CD4-positive, CD25-positive, alpha-beta regulatory T cell (primary cell): ENCODE data around the gene ZNF423. TPM values are rescaled to one million over a fixed set of nuclear protein-coding genes. Genes with fewer than 3 reads are reported as not detected.

Source experiments
- ATAC-seq, 2 donors: fragments of 150-1000 bp; cut with Tn5 transposase; one replicate each; pipeline ENCODE4 v1.10.0; 2021; ENCODE audit warnings: low read depth in 2 of 2, moderate number of reproducible peaks in 2 of 2, moderate library complexity in 1 of 2
- DNase-seq, 3 donors: peaks; one replicate each; pipeline versions ENCODE4 v3.0.0 to v3.0.0-alpha.2; 2012 to 2022; ENCODE audit warnings: mixed read lengths in 1 of 3
- H3K27ac ChIP-seq: one replicate; pipeline ENCODE4 v1.7.0; 2013; ENCODE audit warnings: mild to moderate bottlenecking, low read length; ENCODE audit not compliant: insufficient read depth, poor library complexity, severe bottlenecking
- H3K27me3 ChIP-seq: one replicate; pipeline ENCODE4 v1.7.0; 2013; ENCODE audit warnings: low read length; ENCODE audit not compliant: control insufficient read depth, insufficient read depth
- H3K36me3 ChIP-seq: one replicate; pipeline ENCODE4 v1.7.0; 2013; ENCODE audit warnings: mild to moderate bottlenecking, low read length, moderate library complexity; ENCODE audit not compliant: control insufficient read depth, insufficient read depth
- H3K4me1 ChIP-seq: 2 replicates; pipeline ENCODE4 v1.7.0; 2013; ENCODE audit warnings: mild to moderate bottlenecking, low read length; ENCODE audit not compliant: insufficient read depth, control insufficient read depth, poor library complexity, severe bottlenecking
- H3K4me3 ChIP-seq: one replicate; pipeline ENCODE4 v1.7.0; 2013; ENCODE audit warnings: low read depth, mild to moderate bottlenecking, low read length, moderate library complexity
- H3K9me3 ChIP-seq, 2 experiments: 1 replicate in 1 of 2; 2 replicates in 1 of 2; pipeline ENCODE4 v1.7.0; 2013; ENCODE audit warnings: low read length in 2 of 2, mild to moderate bottlenecking in 1 of 2, moderate library complexity in 1 of 2; ENCODE audit not compliant: control insufficient read depth in 2 of 2
- H3K27ac Mint-ChIP-seq, 3 donors: one replicate each; pipeline ENCODE4 v1.8.0; 2020 to 2022; ENCODE audit warnings: mild to moderate bottlenecking in 3 of 3, mixed read lengths in 3 of 3, moderate library complexity in 2 of 3
- H3K27me3 Mint-ChIP-seq: one replicate; pipeline ENCODE4 v1.8.0; 2022; ENCODE audit warnings: mild to moderate bottlenecking, mixed read lengths
- H3K36me3 Mint-ChIP-seq: one replicate; pipeline ENCODE4 v1.8.0; 2020; ENCODE audit warnings: mixed read lengths
- H3K4me1 Mint-ChIP-seq, 4 donors: one replicate each; pipeline ENCODE4 v1.8.0; 2020 to 2022; ENCODE audit warnings: mixed read lengths in 4 of 4, mild to moderate bottlenecking in 1 of 4
- H3K4me3 Mint-ChIP-seq, 4 donors: one replicate each; pipeline ENCODE4 v1.8.0; 2020 to 2022; ENCODE audit warnings: mild to moderate bottlenecking in 4 of 4, mixed read lengths in 4 of 4, moderate library complexity in 3 of 4
- H3K9me3 Mint-ChIP-seq, 7 donors: one replicate each; pipeline ENCODE4 v1.8.0; 2020 to 2022; ENCODE audit warnings: mixed read lengths in 7 of 7, mild to moderate bottlenecking in 3 of 7, moderate library complexity in 2 of 7
- polyA plus RNA-seq, 4 donors: library from polyadenylated mRNA; unstranded; fragments of 300-500 nt; fragmentation: Illumina TruSeq; gene quantifications; one replicate each; pipeline ENCODE4 v1.2.3, GENCODE V29; 2021
- total RNA-seq: library from RNA; stranded (reverse); gene quantifications from one replicate; pipeline ENCODE4 v1.2.3, GENCODE V29; 2022

ZNF423 gene
- total and polyA plus RNA-seq, 5 donors from 2014 or later: 0.05 TPM; not detected in 4

DNA sequence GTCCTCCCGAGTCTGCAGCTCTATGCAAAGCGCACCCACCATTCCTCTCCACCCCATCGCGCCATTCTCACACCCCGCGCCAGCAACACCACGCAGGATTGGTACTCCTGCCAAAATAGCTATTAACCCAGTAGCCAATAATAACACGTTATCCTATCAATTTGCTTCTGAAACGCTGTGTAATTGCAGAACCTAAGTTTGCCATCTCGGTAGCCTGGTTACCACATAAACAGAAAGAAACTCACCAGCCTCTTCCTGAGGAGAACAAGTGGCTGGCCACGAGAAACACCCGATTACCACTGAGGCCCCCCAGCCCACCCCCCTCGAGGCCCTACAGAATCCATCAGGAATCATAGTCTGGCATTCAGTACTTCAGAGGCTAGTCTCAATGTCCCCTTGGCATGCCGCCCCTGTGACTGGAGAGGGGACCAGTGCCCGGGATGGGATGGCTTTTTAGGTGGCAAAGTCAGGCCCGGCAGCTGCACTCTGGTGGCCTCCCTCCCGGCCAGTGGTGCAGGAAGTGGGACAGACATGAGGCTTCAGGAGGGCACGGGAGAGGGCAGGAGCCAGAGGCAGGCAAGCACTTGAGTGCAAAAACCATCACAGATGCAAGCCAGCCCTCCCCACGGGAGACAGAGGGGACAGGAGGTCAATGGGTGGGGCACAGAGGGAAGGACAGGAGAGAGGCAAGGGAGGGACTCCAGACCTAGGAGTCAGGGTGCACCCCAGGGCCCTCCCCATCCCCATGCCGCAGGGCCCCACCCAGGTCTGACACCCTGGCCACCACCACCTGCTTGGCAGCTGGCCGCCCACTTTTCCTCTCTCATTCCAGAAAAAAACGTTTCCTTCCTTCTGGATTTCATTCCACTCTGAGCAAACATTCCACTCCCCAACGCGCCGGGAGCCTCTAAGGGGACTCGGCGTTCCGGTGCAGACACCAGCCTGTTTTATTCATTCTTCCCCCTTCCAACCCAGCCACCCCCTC, 192.5 kb downstream of the ZNF423 start:
- no peaks in the 10 kb centered on the region for H3K36me3 Mint-ChIP-seq
- Histone ChIP-seq H3K27me3 (no peaks in the 10 kb centered on the region), H3K36me3 (no peaks in the 10 kb centered on the region), H3K9me3 (no peaks in the 10 kb centered on the region), H3K27ac (no peak overlapping the region), H3K4me3 (no peak overlapping the region), H3K4me1 (no peaks in the 10 kb centered on the region)
- H3K9me3 Mint-ChIP-seq: no peaks in the 10 kb centered on the region
- ATAC-seq (no peak), DNase-seq (no peak)
- no peak overlapping the region for H3K27ac Mint-ChIP-seq
- no peak overlapping the region for H3K4me3 Mint-ChIP-seq
- peaks cover 0 to 5% (median 0%) of the 10 kb centered on the region in 4 donors for H3K4me1 Mint-ChIP-seq
- H3K27me3 Mint-ChIP-seq: peaks cover 5% of the 10 kb centered on the region

DNA sequence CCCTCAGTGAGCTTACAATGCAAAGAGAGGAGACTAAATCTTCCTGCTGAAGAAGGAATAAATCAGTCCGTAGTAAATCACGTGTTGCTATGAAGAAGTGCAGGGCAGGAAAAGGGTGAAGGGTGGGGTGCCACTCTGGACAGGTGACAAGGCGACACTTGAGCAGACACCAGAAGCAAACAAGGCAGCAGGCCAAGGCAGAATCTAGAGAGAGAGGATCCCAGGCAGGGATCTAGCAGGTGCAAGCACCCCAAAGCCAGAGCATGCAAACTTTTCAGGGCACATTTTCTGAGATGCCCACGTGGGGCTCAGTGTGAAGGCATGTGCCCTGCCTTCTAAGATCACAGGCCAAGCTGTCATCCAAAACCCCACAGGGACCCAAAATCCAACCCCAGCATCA, 193.3 kb downstream of the ZNF423 start:
- no peak for DNase-seq
- Histone ChIP-seq H3K27me3 (no peaks in the 10 kb centered on the region), H3K27ac (no peak overlapping the region), H3K9me3 (no peaks in the 10 kb centered on the region), H3K36me3 (no peaks in the 10 kb centered on the region), H3K4me3 (no peak overlapping the region), H3K4me1 (no peaks in the 10 kb centered on the region)
- Mint-ChIP-seq H3K4me1 (peaks cover 0 to 5% (median 0%) of the 10 kb centered on the region in 4 donors), H3K27ac (no peak overlapping the region), H3K9me3 (peaks cover 0 to 2% (median 0%) of the 10 kb centered on the region in 7 donors), H3K4me3 (no peak overlapping the region), H3K27me3 (peaks cover 5% of the 10 kb centered on the region), H3K36me3 (no peaks in the 10 kb centered on the region)
- ATAC-seq: no peak

DNA sequence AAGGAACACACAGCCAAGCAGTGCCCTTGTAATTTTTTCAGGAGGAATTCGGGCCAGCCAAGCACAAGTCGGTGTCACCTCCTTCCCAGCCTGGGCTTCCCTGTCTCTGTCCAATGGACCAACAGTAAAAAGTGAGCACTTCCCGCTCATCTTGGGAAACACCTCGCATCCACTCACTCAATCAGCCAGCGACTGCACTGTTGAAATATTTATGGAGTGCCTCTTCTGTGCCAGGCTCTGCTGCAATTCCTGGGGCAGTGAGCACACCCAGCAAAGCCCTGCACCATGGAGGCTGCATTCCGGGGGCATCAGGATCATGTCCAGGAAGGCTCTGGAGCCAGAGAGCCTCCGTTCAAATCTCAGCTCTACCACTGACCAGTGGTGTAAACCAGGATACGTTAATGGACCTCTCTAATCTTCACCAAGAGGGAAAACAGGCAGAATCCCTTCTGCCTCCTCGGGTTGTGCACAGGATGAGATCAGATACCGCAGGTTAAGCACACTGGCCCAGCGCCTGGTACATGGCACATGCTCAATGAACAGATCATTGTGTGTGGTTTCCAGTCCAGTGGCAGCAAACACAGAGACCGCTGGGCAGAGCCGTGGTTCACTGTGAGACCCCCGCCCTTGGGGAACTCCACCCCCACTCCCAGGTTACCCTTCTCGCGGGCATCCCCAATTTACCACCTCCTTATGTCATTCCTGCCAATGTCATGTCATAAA, 194.3 kb downstream of the ZNF423 start:
- Mint-ChIP-seq H3K27me3 (peaks cover 5% of the 10 kb centered on the region), H3K36me3 (no peaks in the 10 kb centered on the region), H3K27ac (no peak overlapping the region), H3K9me3 (peaks cover 0 to 2% (median 0%) of the 10 kb centered on the region in 7 donors), H3K4me3 (no peak overlapping the region), H3K4me1 (peaks cover 0 to 5% (median 0%) of the 10 kb centered on the region in 4 donors)
- no peaks in the 10 kb centered on the region for H3K9me3 ChIP-seq
- ATAC-seq (no peak), DNase-seq (no peak)
- no peak overlapping the region for H3K27ac ChIP-seq
- no peaks in the 10 kb centered on the region for H3K27me3 ChIP-seq
- no peaks in the 10 kb centered on the region for H3K36me3 ChIP-seq
- no peaks in the 10 kb centered on the region for H3K4me1 ChIP-seq
- H3K4me3 ChIP-seq: no peak overlapping the region

DNA sequence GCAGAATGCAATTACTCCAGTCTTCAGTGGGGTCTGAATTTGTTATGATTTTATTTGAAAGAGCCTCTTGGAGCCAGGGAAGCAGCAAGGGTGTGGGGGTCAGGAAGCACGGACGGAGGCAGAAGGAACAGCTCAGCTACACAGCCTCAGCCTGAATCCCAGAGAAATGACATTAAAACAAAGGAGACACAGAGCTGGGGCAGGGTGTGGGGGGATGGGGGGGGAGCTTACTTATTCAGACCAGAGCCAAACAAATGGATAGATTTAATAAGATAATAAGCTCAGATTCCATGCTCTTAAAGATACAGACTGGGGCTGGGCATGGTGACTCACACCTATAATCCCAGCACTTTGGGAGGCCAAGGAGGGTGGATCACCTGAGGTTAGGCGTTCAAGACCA, 195.3 kb downstream of the ZNF423 start:
- Histone ChIP-seq H3K9me3 (no peaks in the 10 kb centered on the region), H3K4me1 (no peaks in the 10 kb centered on the region), H3K27me3 (no peaks in the 10 kb centered on the region), H3K27ac (no peak overlapping the region), H3K4me3 (no peak overlapping the region), H3K36me3 (no peaks in the 10 kb centered on the region)
- Mint-ChIP-seq H3K27ac (no peak overlapping the region), H3K9me3 (peaks cover 0 to 2% (median 0%) of the 10 kb centered on the region in 7 donors), H3K27me3 (peaks cover 5% of the 10 kb centered on the region), H3K4me1 (peaks cover 0 to 5% (median 0%) of the 10 kb centered on the region in 4 donors), H3K4me3 (no peak overlapping the region), H3K36me3 (no peaks in the 10 kb centered on the region)
- DNase-seq (no peak), ATAC-seq (no peak)

DNA sequence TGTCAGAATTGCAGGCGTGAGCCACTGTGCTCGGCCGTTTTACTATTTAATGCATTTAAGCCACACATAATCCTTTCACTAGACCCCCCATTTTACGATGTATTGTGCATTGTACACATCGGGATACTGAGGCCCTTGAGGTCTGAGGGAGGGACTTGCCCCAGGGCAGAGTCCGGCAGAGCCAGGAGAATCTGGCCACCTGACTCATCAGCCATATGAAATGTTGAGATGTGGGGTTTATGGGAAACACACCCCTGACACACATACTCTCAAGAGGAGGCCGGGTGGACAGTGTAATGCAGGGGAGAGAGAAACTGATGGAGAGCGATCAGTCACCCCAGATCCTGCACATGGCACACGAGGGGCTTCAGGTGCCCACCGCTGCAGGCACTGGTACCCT, 196.6 kb downstream of the ZNF423 start:
- Mint-ChIP-seq H3K4me3 (no peak overlapping the region), H3K36me3 (no peaks in the 10 kb centered on the region), H3K27me3 (peaks cover 5% of the 10 kb centered on the region), H3K4me1 (peaks cover 0 to 5% (median 0%) of the 10 kb centered on the region in 4 donors), H3K9me3 (peaks cover 0 to 2% (median 0%) of the 10 kb centered on the region in 7 donors), H3K27ac (no peak overlapping the region)
- DNase-seq (no peak), ATAC-seq (no peak)
- no peaks in the 10 kb centered on the region for H3K27me3 ChIP-seq
- no peaks in the 10 kb centered on the region for H3K36me3 ChIP-seq
- H3K4me3 ChIP-seq: no peak overlapping the region
- no peaks in the 10 kb centered on the region for H3K4me1 ChIP-seq
- H3K27ac ChIP-seq: no peak overlapping the region
- no peaks in the 10 kb centered on the region for H3K9me3 ChIP-seq

DNA sequence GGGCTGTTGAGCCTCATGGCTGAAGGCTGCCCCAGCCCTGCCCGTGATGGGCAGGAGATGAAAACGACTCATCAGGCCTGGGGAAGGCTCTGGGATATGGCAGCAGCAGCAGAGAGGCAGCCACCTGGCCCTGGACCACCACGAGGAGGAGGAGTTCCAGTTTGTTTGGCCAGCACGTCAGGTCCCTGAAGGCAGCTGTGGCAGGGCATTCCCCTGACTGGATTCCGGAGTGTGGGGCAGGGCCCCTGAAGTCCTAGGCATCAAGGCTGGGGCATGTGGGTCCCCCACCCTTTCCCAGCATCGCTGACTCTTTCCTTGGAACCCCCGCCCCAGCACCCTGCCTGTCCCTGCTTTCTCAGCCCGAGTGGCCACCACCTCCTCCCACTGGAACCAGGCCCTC, 197.4 kb downstream of the ZNF423 start:
- no peak for DNase-seq
- Mint-ChIP-seq H3K27ac (no peak overlapping the region), H3K9me3 (peaks cover 0 to 2% (median 0%) of the 10 kb centered on the region in 7 donors), H3K27me3 (peaks cover 5% of the 10 kb centered on the region), H3K4me3 (no peak overlapping the region), H3K4me1 (peaks cover 0 to 5% (median 0%) of the 10 kb centered on the region in 4 donors), H3K36me3 (no peaks in the 10 kb centered on the region)
- ATAC-seq: no peak
- H3K4me3 ChIP-seq: no peak overlapping the region
- H3K27me3 ChIP-seq: no peaks in the 10 kb centered on the region
- no peaks in the 10 kb centered on the region for H3K9me3 ChIP-seq
- H3K27ac ChIP-seq: no peak overlapping the region
- no peaks in the 10 kb centered on the region for H3K36me3 ChIP-seq
- no peaks in the 10 kb centered on the region for H3K4me1 ChIP-seq

DNA sequence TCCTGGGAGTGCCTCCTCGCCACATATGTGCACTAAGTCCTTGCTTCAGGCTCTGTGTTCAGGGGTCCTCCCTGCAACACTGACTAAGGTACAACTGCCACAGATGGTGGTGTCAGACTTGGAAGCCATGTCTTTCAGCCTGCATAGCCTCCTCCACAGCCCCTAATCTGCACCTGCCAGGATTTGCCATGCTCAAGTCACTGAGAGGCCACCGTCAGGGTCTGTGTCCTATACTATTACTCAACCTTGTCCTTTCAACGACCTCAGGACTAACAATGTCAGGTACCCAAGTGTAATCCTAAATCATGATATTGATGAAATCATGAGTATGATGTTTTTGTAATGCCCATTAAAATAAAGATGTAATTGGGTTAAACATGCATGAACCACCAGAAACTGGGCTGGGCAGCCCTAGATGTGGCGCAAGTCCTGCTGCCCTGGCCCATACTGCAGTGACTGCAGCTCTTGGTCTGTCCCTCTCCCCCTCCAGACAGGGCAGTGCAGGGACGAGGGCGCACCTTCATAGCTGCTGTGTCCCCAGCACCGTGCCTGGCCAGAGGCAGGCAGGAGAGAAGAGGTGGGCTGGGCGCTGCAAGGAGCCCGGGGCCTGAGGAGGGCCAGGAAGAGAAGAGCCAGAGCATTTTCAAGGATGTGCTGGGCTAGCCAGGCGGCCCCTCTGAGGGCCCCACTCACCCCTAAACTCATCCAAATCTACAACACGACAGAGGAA, 198.0 kb downstream of the ZNF423 start:
- peaks cover 0 to 5% (median 0%) of the 10 kb centered on the region in 4 donors for H3K4me1 Mint-ChIP-seq
- H3K4me1 ChIP-seq: no peaks in the 10 kb centered on the region
- H3K4me3 ChIP-seq: no peak overlapping the region
- H3K36me3 ChIP-seq: no peaks in the 10 kb centered on the region
- H3K27ac ChIP-seq: no peak overlapping the region
- no peaks in the 10 kb centered on the region for H3K27me3 ChIP-seq
- H3K27ac Mint-ChIP-seq: no peak overlapping the region
- ATAC-seq (no peak), DNase-seq (no peak)
- H3K4me3 Mint-ChIP-seq: no peak overlapping the region
- no peaks in the 10 kb centered on the region for H3K36me3 Mint-ChIP-seq
- H3K27me3 Mint-ChIP-seq: peaks cover 5% of the 10 kb centered on the region
- peaks cover 0 to 2% (median 0%) of the 10 kb centered on the region in 7 donors for H3K9me3 Mint-ChIP-seq
- H3K9me3 ChIP-seq: no peaks in the 10 kb centered on the region
